HG03066 (cell line): ENCODE data around the gene ANKS6.

Source experiments
- ATAC-seq: cut with Tn5 transposase; IDR thresholded peaks from one replicate; pipeline ENCODE4 v1.9.1; 2021; ENCODE audit warnings: low read depth; ENCODE audit not compliant: unreplicated experiment

The ANKS6 gene

GRCh38 chr9:98796364-98797101 is at the start of gene ANKS6:
Gene ANKS6, minus strand, starts transcription at chr9:98796555. Its CDS starts 64 bp downstream, at chr9:98796491.
- peak; percentile 87 for ATAC-seq

- no peak for ATAC-seq
These were observed 49.7 kb upstream of the ANKS6 start for GRCh38 chr9:98846081-98846480.

GRCh38 chr9:98842510-98842909 is 46.2 kb upstream of the ANKS6 start:
- no peak for ATAC-seq

- no peak for ATAC-seq
These were observed 43.4 kb upstream of the ANKS6 start for GRCh38 chr9:98839724-98840123.

DNA sequence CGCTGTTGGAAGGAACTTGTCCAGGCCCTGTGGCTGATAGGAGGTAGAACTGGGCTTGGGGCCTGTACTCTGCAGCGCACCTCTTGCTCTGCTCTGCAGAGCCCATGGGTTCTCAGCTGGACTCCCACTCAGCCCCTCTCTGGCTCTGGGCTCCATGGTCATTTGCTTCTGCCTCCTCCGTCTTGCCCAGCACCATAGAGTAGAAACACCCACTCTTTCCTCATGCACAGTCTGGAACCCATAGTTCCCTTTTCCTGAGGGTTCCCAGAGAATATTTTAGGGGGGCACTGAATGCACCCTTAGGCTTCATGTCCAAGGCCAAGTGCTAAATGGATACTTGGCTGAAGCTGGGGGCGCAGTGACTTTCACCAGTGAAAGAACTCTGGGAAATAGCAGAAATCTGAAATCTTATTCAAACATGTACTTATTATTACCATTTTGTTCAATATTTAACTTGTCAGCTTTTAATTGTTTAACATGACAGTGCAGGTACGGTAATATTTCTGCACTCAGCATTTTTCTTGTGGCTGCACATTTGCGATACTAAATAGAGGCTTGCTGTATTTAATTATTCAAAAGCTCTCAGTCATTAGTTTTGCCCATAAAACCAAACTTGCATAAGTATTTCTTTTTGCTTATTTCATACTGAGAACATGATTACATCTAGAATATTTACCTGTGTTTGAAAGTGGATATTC is 42.7 kb upstream of the ANKS6 start:
- no peak for ATAC-seq

DNA sequence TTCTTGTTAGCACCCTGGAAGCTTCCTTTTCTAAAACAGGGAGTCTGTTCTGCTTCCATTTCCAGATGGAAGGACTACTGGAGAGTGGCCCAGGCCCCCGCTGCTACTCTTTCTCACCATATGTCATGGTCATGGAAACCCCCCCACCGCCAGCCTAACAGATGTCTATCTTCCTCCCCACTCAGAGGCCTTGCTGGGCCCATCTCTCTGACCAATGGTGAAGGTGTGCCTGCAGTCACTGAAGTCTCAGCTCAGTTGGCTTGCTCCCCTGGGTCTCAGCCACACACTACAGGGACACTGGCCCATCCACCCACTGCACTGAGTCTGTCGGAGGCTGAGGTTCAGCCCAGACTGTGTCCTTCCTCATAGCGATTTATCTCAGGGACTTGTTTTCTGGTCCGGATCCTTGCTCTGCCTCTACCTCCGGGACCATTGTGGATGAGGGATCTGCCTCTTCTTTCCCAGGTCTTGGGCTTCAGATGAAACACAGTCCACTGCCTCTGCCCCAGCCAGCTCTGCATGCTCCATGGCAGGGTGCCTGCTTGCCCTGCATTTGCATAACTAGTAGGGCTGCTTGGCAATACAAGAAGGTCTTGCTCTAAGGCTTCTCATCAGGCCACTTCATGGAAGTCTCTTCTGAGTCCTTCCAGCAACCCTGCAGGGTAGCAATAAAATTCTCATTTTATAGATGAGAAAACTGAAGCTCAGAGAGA is 42.0 kb upstream of the ANKS6 start:
- ATAC-seq: no peak

DNA sequence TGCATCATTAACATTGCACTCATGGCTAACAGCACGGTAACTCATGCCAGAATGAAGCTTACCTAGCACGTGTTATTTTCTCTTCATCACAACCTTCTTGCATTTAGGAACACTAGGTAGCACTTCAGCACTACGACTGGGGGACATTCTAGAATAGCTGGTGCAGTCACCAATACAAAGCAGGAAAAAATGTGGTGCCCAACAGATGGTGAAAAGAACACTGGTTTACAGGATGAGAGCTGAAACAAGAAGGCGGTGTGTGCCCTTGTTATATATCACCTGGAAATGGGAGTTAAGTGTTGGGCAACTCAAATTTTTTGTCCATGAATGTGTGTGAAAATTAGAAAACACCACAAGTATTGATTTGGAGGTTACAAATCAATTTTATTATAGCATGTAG is 41.2 kb upstream of the ANKS6 start:
- no peak for ATAC-seq

- no peak for ATAC-seq
These were observed 39.9 kb upstream of the ANKS6 start for GRCh38 chr9:98836206-98836605.

DNA sequence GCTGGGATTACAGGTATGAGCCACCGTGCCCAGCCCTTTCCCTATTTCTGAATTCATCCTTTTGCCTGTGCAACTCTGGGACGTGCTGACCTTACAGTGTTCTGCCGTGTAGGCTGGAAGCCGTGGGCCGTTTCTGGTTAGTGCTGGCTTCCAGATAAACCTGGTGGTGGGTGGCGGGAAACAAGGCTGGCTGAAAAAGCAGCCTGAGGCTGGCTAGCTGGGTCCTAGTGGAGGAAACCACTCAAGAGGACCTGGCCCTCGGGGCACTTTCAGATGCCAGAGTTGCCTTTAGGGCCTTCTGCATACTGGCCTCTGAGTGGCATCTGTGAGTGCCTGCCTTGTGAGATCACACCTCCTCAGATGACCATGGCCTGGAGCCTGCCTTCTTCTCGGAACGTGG is 38.0 kb upstream of the ANKS6 start:
- no peak for ATAC-seq

- no peak for ATAC-seq
These were observed 37.0 kb upstream of the ANKS6 start for GRCh38 chr9:98833090-98833956.

GRCh38 chr9:98832768-98833089 is 36.4 kb upstream of the ANKS6 start:
- ATAC-seq: no peak

DNA sequence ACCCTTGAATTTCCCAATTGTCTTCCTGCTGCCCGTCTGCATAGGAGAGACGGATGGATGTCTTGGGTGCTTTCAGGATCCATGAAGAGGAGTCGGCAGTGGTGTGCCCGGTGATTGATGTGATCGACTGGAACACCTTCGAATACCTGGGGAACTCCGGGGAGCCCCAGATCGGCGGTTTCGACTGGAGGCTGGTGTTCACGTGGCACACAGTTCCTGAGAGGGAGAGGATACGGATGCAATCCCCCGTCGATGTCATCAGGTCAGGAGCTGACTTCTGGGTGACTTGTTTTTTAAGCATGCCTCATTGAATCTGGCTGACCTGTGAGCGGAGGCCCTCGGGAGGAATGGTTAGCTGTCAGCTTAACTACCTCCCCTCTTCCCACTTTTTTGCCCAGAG is 35.3 kb upstream of the ANKS6 start:
- no peak for ATAC-seq

- no peak for ATAC-seq
These were observed 34.2 kb upstream of the ANKS6 start for GRCh38 chr9:98830554-98830953.

- ATAC-seq: no peak
These were observed 33.4 kb upstream of the ANKS6 start for GRCh38 chr9:98829766-98830165.

GRCh38 chr9:98826716-98827115 is 30.4 kb upstream of the ANKS6 start:
- ATAC-seq: no peak

- no peak for ATAC-seq
These were observed 29.1 kb upstream of the ANKS6 start for GRCh38 chr9:98825414-98825813.

DNA sequence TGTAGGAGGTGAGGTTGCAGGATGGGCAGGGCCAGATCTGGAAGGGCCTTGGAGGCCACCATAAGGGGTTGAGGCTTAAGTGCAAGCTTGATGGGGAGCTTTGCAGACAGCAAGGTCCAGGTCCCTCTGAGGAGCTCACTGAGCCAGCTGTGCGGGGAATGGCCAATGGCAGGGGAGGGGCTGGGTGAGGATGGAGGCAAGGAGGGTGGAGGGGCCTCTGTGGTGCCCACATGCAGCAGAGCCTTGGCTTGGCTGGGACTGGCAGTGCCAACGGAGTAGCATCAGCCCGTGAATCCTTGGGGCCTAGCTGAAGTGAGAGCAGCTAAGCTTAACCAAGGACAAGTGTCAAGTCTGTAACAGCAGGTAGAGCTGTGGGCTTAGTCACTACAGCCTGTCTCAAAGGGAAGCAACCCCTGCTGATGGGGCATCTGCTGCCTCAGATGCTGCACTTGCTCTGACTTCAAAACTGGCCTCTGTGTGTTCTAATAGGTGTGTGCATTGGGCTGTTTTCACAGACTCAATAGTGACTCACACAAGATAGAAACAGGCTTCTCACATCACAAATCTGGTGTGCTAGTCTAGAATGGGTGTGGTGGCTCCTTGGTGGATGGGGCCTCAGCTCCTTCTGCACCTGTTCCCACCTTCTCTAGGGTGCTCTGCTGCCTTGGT is 27.4 kb upstream of the ANKS6 start:
- ATAC-seq: no peak

DNA sequence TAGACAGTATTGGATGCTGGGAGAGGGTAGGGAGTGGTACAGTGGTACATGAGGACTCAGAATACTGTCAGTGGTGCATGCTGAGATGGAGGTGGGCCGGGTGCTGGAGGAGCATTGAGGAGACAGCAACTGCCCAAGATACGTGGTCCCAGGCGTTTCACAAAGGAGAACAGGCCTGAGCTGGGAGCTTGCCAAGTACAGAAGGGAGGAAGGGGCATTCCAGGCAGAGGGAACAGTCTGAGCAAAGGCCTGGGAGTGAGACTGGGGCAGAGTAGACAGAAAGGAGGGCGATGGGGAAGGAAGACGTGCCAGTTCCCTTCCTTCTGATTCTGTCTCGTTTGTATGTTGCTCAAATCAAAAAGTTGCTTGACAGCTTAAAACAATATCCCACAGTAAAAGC is 26.3 kb upstream of the ANKS6 start:
- no peak for ATAC-seq

GRCh38 chr9:98821831-98822230 is 25.5 kb upstream of the ANKS6 start:
- no peak for ATAC-seq

GRCh38 chr9:98819231-98819630 is 22.9 kb upstream of the ANKS6 start:
- no peak for ATAC-seq
